Stomach smooth muscle (tissue), 2 donors: ENCODE data around the gene ACE.

ENCODE experiments used
- H3K27ac ChIP-seq: one replicate; pipeline ENCODE4 v1.7.0; 2013; ENCODE audit warnings: mild to moderate bottlenecking, low read length, inconsistent platforms
- H3K27me3 ChIP-seq, 2 donors: one replicate each; pipeline ENCODE4 v1.7.0; 2013; ENCODE audit warnings: low read length in 2 of 2; ENCODE audit not compliant: insufficient read depth in 2 of 2, control insufficient read depth in 1 of 2
- H3K36me3 ChIP-seq, 2 donors: one replicate each; pipeline ENCODE4 v1.7.0; 2013; ENCODE audit warnings: low read length in 2 of 2; ENCODE audit not compliant: control insufficient read depth in 2 of 2, insufficient read depth in 2 of 2
- H3K4me1 ChIP-seq: one replicate; pipeline ENCODE4 v1.7.0; 2013; ENCODE audit warnings: low read length; ENCODE audit not compliant: control insufficient read depth, insufficient read depth
- H3K4me3 ChIP-seq, 2 donors: one replicate each; pipeline ENCODE4 v1.7.0; 2013; ENCODE audit warnings: low read length in 2 of 2
- H3K9ac ChIP-seq, 2 donors: one replicate each; pipeline ENCODE4 v1.7.0; 2013; ENCODE audit warnings: low read length in 2 of 2, mild to moderate bottlenecking in 1 of 2
- H3K9me3 ChIP-seq, 2 donors: one replicate each; pipeline ENCODE4 v1.7.0; 2013; ENCODE audit warnings: low read length in 2 of 2; ENCODE audit not compliant: control insufficient read depth in 2 of 2
- donor health status: healthy.
- donor health status: Pancreatic carcinoma.

Gene ACE

GRCh38 chr17:63445065-63445464, 31.8 kb upstream of the ACE start:
- Histone ChIP-seq H3K27me3 (peaks cover 0 to 4% of the 10 kb centered on the region in 2 donors), H3K36me3 (no peaks in the 10 kb centered on the region), H3K4me1 (peaks cover 17% of the 10 kb centered on the region), H3K27ac (no peak overlapping the region), H3K4me3 (peak overlapping the region in 1 of 2 donors; percentile 73), H3K9me3 (no peaks in the 10 kb centered on the region), H3K9ac (no peak overlapping the region)

GRCh38 chr17:63445571-63445953, 31.3 kb upstream of the ACE start:
- Histone ChIP-seq H3K4me3 (peak overlapping the region; percentile 48 to 73), H3K9me3 (no peaks in the 10 kb centered on the region), H3K36me3 (no peaks in the 10 kb centered on the region), H3K4me1 (peaks cover 17% of the 10 kb centered on the region), H3K9ac (peak overlapping the region; percentile 60 to 61), H3K27me3 (peaks cover 0 to 4% of the 10 kb centered on the region in 2 donors), H3K27ac (no peak overlapping the region)

- Histone ChIP-seq H3K27me3 (peaks cover 0 to 3% of the 10 kb centered on the region in 2 donors), H3K9ac (peak within 1 kb of the TSS; percentile 61 to 68)
Measured at GRCh38 chr17:63445954-63446752, 30.7 kb upstream of the ACE start, which contains the start of gene CYB561. CYB561 (minus strand) TSS chr17:63446306; CDS start chr17:63437547, 8,759 bp downstream.

GRCh38 chr17:63446753-63447470, 29.9 kb upstream of the ACE start:
- H3K27me3 ChIP-seq: peaks cover 0 to 4% of the 10 kb centered on the region in 2 donors
- no peaks in the 10 kb centered on the region for H3K36me3 ChIP-seq
- peak overlapping the region; percentile 55 to 68 for H3K9ac ChIP-seq
- H3K9me3 ChIP-seq: no peaks in the 10 kb centered on the region
- peaks cover 17% of the 10 kb centered on the region for H3K4me1 ChIP-seq
- peak overlapping the region; percentile 48 to 73 for H3K4me3 ChIP-seq
- H3K27ac ChIP-seq: peak overlapping the region; percentile 41

More at GRCh38 chr17:63445954-63446752, 30.7 kb upstream of the ACE start, which contains the start of gene CYB561:
- Histone ChIP-seq H3K9me3 (no peaks in the 10 kb centered on the region), H3K4me3 (peak within 1 kb of the TSS; percentile 48 to 73), H3K36me3 (no peaks in the 10 kb centered on the region), H3K27ac (peak within 1 kb of the TSS; percentile 41), H3K4me1 (peaks cover 17% of the 10 kb centered on the region)

- Histone ChIP-seq H3K36me3 (no peaks in the 10 kb centered on the region), H3K4me1 (peaks cover 17% of the 10 kb centered on the region), H3K27ac (peak overlapping the region; percentile 31), H3K9ac (peak overlapping the region in 1 of 2 donors; percentile 55), H3K9me3 (no peaks in the 10 kb centered on the region), H3K27me3 (peaks cover 0 to 4% of the 10 kb centered on the region in 2 donors), H3K4me3 (peak overlapping the region in 1 of 2 donors; percentile 73)
Measured at GRCh38 chr17:63447471-63448009, 29.3 kb upstream of the ACE start.

GRCh38 chr17:63448655-63449054, 28.2 kb upstream of the ACE start:
- no peak overlapping the region for H3K9ac ChIP-seq
- no peak overlapping the region for H3K4me3 ChIP-seq
- peaks cover 0 to 4% of the 10 kb centered on the region in 2 donors for H3K27me3 ChIP-seq
- H3K36me3 ChIP-seq: no peaks in the 10 kb centered on the region
- no peak overlapping the region for H3K27ac ChIP-seq
- no peaks in the 10 kb centered on the region for H3K9me3 ChIP-seq
- H3K4me1 ChIP-seq: peaks cover 17% of the 10 kb centered on the region

- H3K4me3 ChIP-seq: no peak overlapping the region
- H3K27me3 ChIP-seq: peaks cover 0 to 4% of the 10 kb centered on the region in 2 donors
- H3K9me3 ChIP-seq: no peaks in the 10 kb centered on the region
- no peak overlapping the region for H3K27ac ChIP-seq
- H3K36me3 ChIP-seq: no peaks in the 10 kb centered on the region
- H3K4me1 ChIP-seq: peaks cover 15% of the 10 kb centered on the region
- no peak overlapping the region for H3K9ac ChIP-seq
Measured at GRCh38 chr17:63450551-63450950, 26.3 kb upstream of the ACE start.

GRCh38 chr17:63451150-63451549, 25.7 kb upstream of the ACE start:
- Histone ChIP-seq H3K9me3 (no peaks in the 10 kb centered on the region), H3K4me1 (peaks cover 11% of the 10 kb centered on the region), H3K9ac (no peak overlapping the region), H3K4me3 (no peak overlapping the region), H3K27me3 (peaks cover 0 to 4% of the 10 kb centered on the region in 2 donors), H3K36me3 (no peaks in the 10 kb centered on the region), H3K27ac (no peak overlapping the region)

- Histone ChIP-seq H3K27ac (no peak overlapping the region), H3K4me3 (no peak overlapping the region), H3K9me3 (no peaks in the 10 kb centered on the region), H3K4me1 (peaks cover under 1% of the 10 kb centered on the region), H3K9ac (no peak overlapping the region), H3K36me3 (no peaks in the 10 kb centered on the region), H3K27me3 (peaks cover 0 to 3% of the 10 kb centered on the region in 2 donors)
Measured at GRCh38 chr17:63452046-63452961, 24.6 kb upstream of the ACE start.
